Thyroid gland (tissue), 4 donors: ENCODE data around the gene DUSP12.
A peak's percentile ranks its signal among the peaks of the same experiment; 100 is the strongest.

Experiments
- CTCF ChIP-seq, 6 experiments: fragments of 200-600 bp in 3 of 6; fragments of 450-650 bp in 3 of 6; sonication (generic) in 3 of 6; IDR thresholded peaks; one replicate each; pipeline ENCODE4 v1.5.1; 2016 to 2019; ENCODE audit warnings: antibody characterized with exemption in 6 of 6, mild to moderate bottlenecking in 2 of 6, inconsistent platforms in 1 of 6, moderate library complexity in 1 of 6
- POLR2A ChIP-seq, 2 donors: fragments of 450-650 bp; IDR thresholded peaks; one replicate each; pipeline ENCODE4 v1.6.1; 2017; ENCODE audit warnings: antibody characterized with exemption in 2 of 2, mild to moderate bottlenecking in 2 of 2, moderate library complexity in 1 of 2

GRCh38 chr1:161726473-161727255 lies 22.9 kb upstream of the DUSP12 start:
- TF ChIP-seq CTCF (IDR thresholded peaks at IDR 0.05): peak in 1 of 6 experiments; percentile 8
- peak in 1 of 2 donors; percentile 68 for TF ChIP-seq POLR2A (IDR thresholded peaks at IDR 0.05)
